NT2/D1 (cell line): ENCODE results near the gene TTC21A.

ENCODE experiments used
- SUZ12 ChIP-seq: IDR thresholded peaks from 2 replicates; pipeline ENCODE4 v1.6.1; 2011; ENCODE audit not compliant: insufficient read length, insufficient read depth; ENCODE audit errors: extremely low read depth
- YY1 ChIP-seq: IDR thresholded peaks from 2 replicates; pipeline ENCODE4 v1.6.1; 2011; ENCODE audit not compliant: insufficient read length, insufficient read depth
- ZNF274 ChIP-seq: IDR thresholded peaks from 2 replicates; pipeline ENCODE4 v1.6.1; 2011; ENCODE audit warnings: mild to moderate bottlenecking, low read depth, low read length

GRCh38 chr3:39103324-39103693 lies 4.2 kb upstream of the TTC21A start:
- TF ChIP-seq YY1 (no peak), ZNF274 (no peak), SUZ12 (no peak)
